Neural progenitor cell (in vitro differentiated cells): ENCODE results near the gene ARHGEF5. TPM values are rescaled to one million over a fixed set of nuclear protein-coding genes. Genes with fewer than 3 reads are reported as not detected.

Source experiments
- DNase-seq: peaks from one replicate; pipeline ENCODE4 v3.0.0-alpha.2; 2016; ENCODE audit warnings: low spot score
- H2AFZ ChIP-seq: fragments of 200-600 bp; sonication (generic); replicated peaks from 2 replicates; pipeline ENCODE4 v1.6.1; 2016; ENCODE audit warnings: antibody characterized with exemption
- H3F3A ChIP-seq: fragments of 200-600 bp; sonication (generic); 2 replicates; pipeline ENCODE4 v1.6.1; 2016; ENCODE audit warnings: antibody characterized with exemption, low read depth
- H3K27ac ChIP-seq: fragments of 200-600 bp; sonication (generic); 2 replicates; pipeline ENCODE4 v1.5.1; 2016; ENCODE audit warnings: mild to moderate bottlenecking
- H3K27me3 ChIP-seq: fragments of 200-600 bp; sonication (generic); 2 replicates; pipeline ENCODE4 v1.6.1; 2016; ENCODE audit warnings: mild to moderate bottlenecking, moderate library complexity
- H3K36me3 ChIP-seq: fragments of 200-600 bp; sonication (generic); 2 replicates; pipeline ENCODE4 v1.5.1; 2016
- H3K4me1 ChIP-seq: fragments of 200-600 bp; sonication (generic); 2 replicates; pipeline ENCODE4 v1.6.1; 2016; ENCODE audit warnings: mixed run types
- H3K4me2 ChIP-seq: fragments of 200-600 bp; sonication (generic); 2 replicates; pipeline ENCODE4 v1.6.1; 2016
- H3K4me3 ChIP-seq: fragments of 200-600 bp; sonication (generic); 2 replicates; pipeline ENCODE4 v1.5.1; 2016
- H3K79me2 ChIP-seq: fragments of 200-600 bp; sonication (generic); 2 replicates; pipeline ENCODE4 v1.6.1; 2016; ENCODE audit warnings: low read depth
- H3K9ac ChIP-seq: fragments of 200-600 bp; sonication (generic); 2 replicates; pipeline ENCODE4 v1.6.1; 2016
- H3K9me3 ChIP-seq: fragments of 200-600 bp; sonication (generic); 2 replicates; pipeline ENCODE4 v1.5.1; 2016; ENCODE audit warnings: low read depth
- H4K20me1 ChIP-seq: fragments of 200-600 bp; sonication (generic); 2 replicates; pipeline ENCODE4 v1.6.1; 2016; ENCODE audit warnings: low read depth
- H3K27ac Mint-ChIP-seq: 3 replicates; pipeline ENCODE4 v1.8.0; 2021; ENCODE audit warnings: mixed read lengths
- H3K27me3 Mint-ChIP-seq: 2 replicates; pipeline ENCODE4 v1.8.0; 2022; ENCODE audit warnings: low read depth, mild to moderate bottlenecking, inconsistent platforms, moderate library complexity, mixed read lengths; ENCODE audit not compliant: insufficient read depth
- H3K36me3 Mint-ChIP-seq: 3 replicates; pipeline ENCODE4 v1.8.0; 2021; ENCODE audit warnings: mixed read lengths
- H3K4me1 Mint-ChIP-seq: 3 replicates; pipeline ENCODE4 v1.8.0; 2021; ENCODE audit warnings: mixed read lengths
- H3K4me3 Mint-ChIP-seq: 3 replicates; pipeline ENCODE4 v1.8.0; 2021; ENCODE audit warnings: mild to moderate bottlenecking, moderate library complexity, mixed read lengths
- H3K9me3 Mint-ChIP-seq: 3 replicates; pipeline ENCODE4 v1.8.0; 2020; ENCODE audit warnings: mixed read lengths
- EZH2 ChIP-seq: fragments of 200-600 bp; sonication (generic); IDR thresholded peaks from 2 replicates; pipeline ENCODE4 v1.6.1; 2017; ENCODE audit warnings: antibody characterized with exemption, mild to moderate bottlenecking, moderate library complexity
- EZH2phosphoT487 ChIP-seq: fragments of 200-600 bp; sonication (generic); IDR thresholded peaks from 2 replicates; pipeline ENCODE4 v1.6.1; 2017; ENCODE audit warnings: antibody characterized with exemption
- total RNA-seq: library from RNA; depleted of rRNA; stranded (reverse); fragments of >200 nt; gene quantifications from 2 replicates; pipeline ENCODE4 v1.2.3, GENCODE V29; 2015; ENCODE audit warnings: low replicate concordance
- TF ChIP-seq, protein P1 (sequence below): fragments of 200-600 bp; sonication (generic); IDR thresholded peaks from 2 replicates; pipeline ENCODE4 v1.5.1; 2017; ENCODE audit warnings: antibody characterized with exemption, mild to moderate bottlenecking

The ARHGEF5 gene
- total RNA-seq, 1 donor from 2014 or later = 3.7 TPM

GRCh38 chr7:144407266-144407931 lies 52.2 kb downstream of the ARHGEF5 start:
- Histone ChIP-seq H2AFZ (no peak overlapping the region), H3K4me1 (peaks cover 8% of the 10 kb centered on the region), H3K4me2 (no peak overlapping the region), H3K27ac (no peak overlapping the region), H3K9me3 (no peaks in the 10 kb centered on the region), H3K27me3 (no peaks in the 10 kb centered on the region), H3K9ac (no peak overlapping the region), H4K20me1 (no peaks in the 10 kb centered on the region), H3F3A (no peaks in the 10 kb centered on the region), H3K4me3 (no peak overlapping the region), H3K79me2 (no peaks in the 10 kb centered on the region), H3K36me3 (no peaks in the 10 kb centered on the region)
- no peak for DNase-seq
- Mint-ChIP-seq H3K9me3 (no peaks in the 10 kb centered on the region), H3K27me3 (peaks cover 6% of the 10 kb centered on the region), H3K27ac (no peak overlapping the region), H3K4me1 (peaks cover 5% of the 10 kb centered on the region), H3K4me3 (no peak overlapping the region), H3K36me3 (no peaks in the 10 kb centered on the region)
- no peak for TF ChIP-seq EZH2phosphoT487
- TF ChIP-seq, protein P1, sequence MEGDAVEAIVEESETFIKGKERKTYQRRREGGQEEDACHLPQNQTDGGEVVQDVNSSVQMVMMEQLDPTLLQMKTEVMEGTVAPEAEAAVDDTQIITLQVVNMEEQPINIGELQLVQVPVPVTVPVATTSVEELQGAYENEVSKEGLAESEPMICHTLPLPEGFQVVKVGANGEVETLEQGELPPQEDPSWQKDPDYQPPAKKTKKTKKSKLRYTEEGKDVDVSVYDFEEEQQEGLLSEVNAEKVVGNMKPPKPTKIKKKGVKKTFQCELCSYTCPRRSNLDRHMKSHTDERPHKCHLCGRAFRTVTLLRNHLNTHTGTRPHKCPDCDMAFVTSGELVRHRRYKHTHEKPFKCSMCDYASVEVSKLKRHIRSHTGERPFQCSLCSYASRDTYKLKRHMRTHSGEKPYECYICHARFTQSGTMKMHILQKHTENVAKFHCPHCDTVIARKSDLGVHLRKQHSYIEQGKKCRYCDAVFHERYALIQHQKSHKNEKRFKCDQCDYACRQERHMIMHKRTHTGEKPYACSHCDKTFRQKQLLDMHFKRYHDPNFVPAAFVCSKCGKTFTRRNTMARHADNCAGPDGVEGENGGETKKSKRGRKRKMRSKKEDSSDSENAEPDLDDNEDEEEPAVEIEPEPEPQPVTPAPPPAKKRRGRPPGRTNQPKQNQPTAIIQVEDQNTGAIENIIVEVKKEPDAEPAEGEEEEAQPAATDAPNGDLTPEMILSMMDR = no peak
- TF ChIP-seq EZH2 = no peak

- Mint-ChIP-seq H3K27ac (no peak overlapping the region), H3K27me3 (peaks cover 2% of the 10 kb centered on the region), H3K4me1 (peaks cover 5% of the 10 kb centered on the region), H3K9me3 (no peaks in the 10 kb centered on the region), H3K36me3 (no peaks in the 10 kb centered on the region), H3K4me3 (no peak overlapping the region)
- no peak overlapping the region for H3K9ac ChIP-seq
- no peak overlapping the region for H3K27ac ChIP-seq
- no peaks in the 10 kb centered on the region for H3K27me3 ChIP-seq
- no peak overlapping the region for H3K4me2 ChIP-seq
- H3K36me3 ChIP-seq = no peaks in the 10 kb centered on the region
- peaks cover 8% of the 10 kb centered on the region for H3K4me1 ChIP-seq
- no peaks in the 10 kb centered on the region for H3K9me3 ChIP-seq
- H3K4me3 ChIP-seq = no peak overlapping the region
- no peaks in the 10 kb centered on the region for H3K79me2 ChIP-seq
- H3F3A ChIP-seq = no peaks in the 10 kb centered on the region
- no peak for DNase-seq
- no peak overlapping the region for H2AFZ ChIP-seq
- TF ChIP-seq, protein P1 = no peak
- TF ChIP-seq EZH2 (no peak), EZH2phosphoT487 (no peak)
- no peaks in the 10 kb centered on the region for H4K20me1 ChIP-seq
These were observed 52.9 kb downstream of the ARHGEF5 start for GRCh38 chr7:144408121-144408520.

GRCh38 chr7:144410441-144410840 lies 55.2 kb downstream of the ARHGEF5 start:
- DNase-seq = no peak
- Mint-ChIP-seq H3K36me3 (no peaks in the 10 kb centered on the region), H3K9me3 (no peaks in the 10 kb centered on the region), H3K27me3 (no peaks in the 10 kb centered on the region), H3K27ac (no peak overlapping the region), H3K4me1 (peaks cover 5% of the 10 kb centered on the region), H3K4me3 (no peak overlapping the region)
- Histone ChIP-seq H3K4me3 (no peak overlapping the region), H2AFZ (no peak overlapping the region), H4K20me1 (no peaks in the 10 kb centered on the region), H3K4me1 (peaks cover 8% of the 10 kb centered on the region), H3K9ac (no peak overlapping the region), H3K9me3 (no peaks in the 10 kb centered on the region), H3K27me3 (no peaks in the 10 kb centered on the region), H3K4me2 (no peak overlapping the region), H3K79me2 (no peaks in the 10 kb centered on the region), H3K27ac (no peak overlapping the region), H3K36me3 (no peaks in the 10 kb centered on the region), H3F3A (no peaks in the 10 kb centered on the region)
- no peak for TF ChIP-seq EZH2
- TF ChIP-seq EZH2phosphoT487 = no peak
- TF ChIP-seq, protein P1 = no peak
